NCI-H1436 (cell line): ENCODE data around the gene ERC2.

Source experiments
- DNase-seq: peaks from one replicate; lab custom pipeline; 2025; lab: John Stamatoyannopoulos, UW

The ERC2 gene

GRCh38 chr3:56189536-56189935 is 278.7 kb downstream of the ERC2 start:
- no peak for DNase-seq

- no peak for DNase-seq
Observed at GRCh38 chr3:56188201-56188600, 280.1 kb downstream of the ERC2 start.

- no peak for DNase-seq
Observed at GRCh38 chr3:56187051-56187450, 281.2 kb downstream of the ERC2 start.

GRCh38 chr3:56185827-56186226 is 282.4 kb downstream of the ERC2 start:
- no peak for DNase-seq

GRCh38 chr3:56183529-56183928 is 284.7 kb downstream of the ERC2 start:
- DNase-seq: no peak

GRCh38 chr3:56180433-56180832 is 287.8 kb downstream of the ERC2 start:
- DNase-seq: no peak

- DNase-seq: no peak
Observed at GRCh38 chr3:56173601-56174000, 294.7 kb downstream of the ERC2 start.

- DNase-seq: no peak
Observed at GRCh38 chr3:56164436-56164835, 303.8 kb downstream of the ERC2 start.

- DNase-seq: no peak
Observed at GRCh38 chr3:56157693-56158362, 310.4 kb downstream of the ERC2 start.

GRCh38 chr3:56154297-56154696 is 314.0 kb downstream of the ERC2 start:
- DNase-seq: no peak

- DNase-seq: no peak
Observed at GRCh38 chr3:56147354-56147753, 320.9 kb downstream of the ERC2 start.

GRCh38 chr3:56145410-56145809 is 322.9 kb downstream of the ERC2 start:
- DNase-seq: no peak

GRCh38 chr3:56144805-56145204 is 323.5 kb downstream of the ERC2 start:
- DNase-seq: no peak

- DNase-seq: no peak
Observed at GRCh38 chr3:56137415-56137814, 330.9 kb downstream of the ERC2 start.

GRCh38 chr3:56136514-56136913 is 331.8 kb downstream of the ERC2 start:
- DNase-seq: no peak

GRCh38 chr3:56135941-56136340 is 332.3 kb downstream of the ERC2 start:
- no peak for DNase-seq

- DNase-seq: no peak
Observed at GRCh38 chr3:56133423-56133822, 334.8 kb downstream of the ERC2 start.

- no peak for DNase-seq
Observed at GRCh38 chr3:56132762-56133161, 335.5 kb downstream of the ERC2 start.

- no peak for DNase-seq
Observed at GRCh38 chr3:56131974-56132590, 336.2 kb downstream of the ERC2 start.

GRCh38 chr3:56130036-56130435 is 338.2 kb downstream of the ERC2 start:
- DNase-seq: no peak

- no peak for DNase-seq
Observed at GRCh38 chr3:56126632-56127031, 341.6 kb downstream of the ERC2 start.

GRCh38 chr3:56125358-56126005 is 342.8 kb downstream of the ERC2 start:
- DNase-seq: no peak

- no peak for DNase-seq
Observed at GRCh38 chr3:56124546-56124945, 343.7 kb downstream of the ERC2 start.

- DNase-seq: no peak
Observed at GRCh38 chr3:56123487-56123886, 344.8 kb downstream of the ERC2 start.
